ENCODE results near the gene ZC2HC1C.

DNA sequence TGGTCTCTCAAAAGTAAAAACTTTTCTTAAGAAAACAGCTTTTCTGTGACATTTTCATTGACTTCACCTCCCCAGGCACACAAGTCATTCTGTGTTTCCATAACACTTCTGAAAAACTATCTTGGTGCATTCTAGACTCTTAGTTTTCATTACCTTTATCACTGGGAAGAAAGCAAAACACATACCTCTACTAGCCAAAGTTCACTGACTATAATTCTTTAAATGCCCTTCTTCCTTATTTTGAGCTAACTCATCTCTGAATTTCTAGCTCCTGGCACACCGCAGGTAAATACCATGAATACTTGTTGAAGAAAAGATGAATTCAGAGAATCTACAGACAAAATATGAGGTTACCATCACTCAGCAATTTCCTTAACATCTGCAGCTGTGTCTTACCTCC is 39.3 kb upstream of the ZC2HC1C start:
- TF ChIP-seq, protein P1, sequence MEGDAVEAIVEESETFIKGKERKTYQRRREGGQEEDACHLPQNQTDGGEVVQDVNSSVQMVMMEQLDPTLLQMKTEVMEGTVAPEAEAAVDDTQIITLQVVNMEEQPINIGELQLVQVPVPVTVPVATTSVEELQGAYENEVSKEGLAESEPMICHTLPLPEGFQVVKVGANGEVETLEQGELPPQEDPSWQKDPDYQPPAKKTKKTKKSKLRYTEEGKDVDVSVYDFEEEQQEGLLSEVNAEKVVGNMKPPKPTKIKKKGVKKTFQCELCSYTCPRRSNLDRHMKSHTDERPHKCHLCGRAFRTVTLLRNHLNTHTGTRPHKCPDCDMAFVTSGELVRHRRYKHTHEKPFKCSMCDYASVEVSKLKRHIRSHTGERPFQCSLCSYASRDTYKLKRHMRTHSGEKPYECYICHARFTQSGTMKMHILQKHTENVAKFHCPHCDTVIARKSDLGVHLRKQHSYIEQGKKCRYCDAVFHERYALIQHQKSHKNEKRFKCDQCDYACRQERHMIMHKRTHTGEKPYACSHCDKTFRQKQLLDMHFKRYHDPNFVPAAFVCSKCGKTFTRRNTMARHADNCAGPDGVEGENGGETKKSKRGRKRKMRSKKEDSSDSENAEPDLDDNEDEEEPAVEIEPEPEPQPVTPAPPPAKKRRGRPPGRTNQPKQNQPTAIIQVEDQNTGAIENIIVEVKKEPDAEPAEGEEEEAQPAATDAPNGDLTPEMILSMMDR (IDR thresholded peaks at IDR 0.05 in 4 of 5, conservative IDR thresholded peaks at IDR 0.05 in 1 of 5), result no peak
- no peak for TF ChIP-seq POLR2A (IDR thresholded peaks at IDR 0.05)
